ENCODE data around the gene SMIM38. TPM values are rescaled to one million over a fixed set of nuclear protein-coding genes. Genes with fewer than 3 reads are reported as not detected.

The SMIM38 gene
- total and polyA plus RNA-seq, 2 experiments from 2014 or later = 0.38 TPM; not detected in 1

GRCh38 chr11:69121621-69122325 lies 34.0 kb upstream of the SMIM38 start:
- Mint-ChIP-seq H3K27ac (no peak overlapping the region), H3K27me3 (ENCODE audit: insufficient read depth, low read depth, poor library complexity) (peaks cover 11% of the 10 kb centered on the region), H3K9me3 (peaks cover 12% of the 10 kb centered on the region; the same call in 2 of the 3 replicates), H3K36me3 (ENCODE audit: low read depth) (peaks cover 3% of the 10 kb centered on the region; the same call in 1 of the 3 replicates), H3K4me3 (no peak overlapping the region), H3K4me1 (peaks cover 18% of the 10 kb centered on the region)
- peak; percentile 2 for ATAC-seq
- no peak for TF ChIP-seq ZNF114 (CRISPR knock-in tag; IDR thresholded peaks at IDR 0.05)
- TF ChIP-seq EZH2phosphoT487 (IDR thresholded peaks at IDR 0.05; ENCODE audit: unreplicated experiment) = no peak
- Histone ChIP-seq H3K4me3 (no peak overlapping the region), H3K9me2 (ENCODE audit: insufficient read depth) (no peaks in the 10 kb centered on the region), H3K4me1 (ENCODE audit: insufficient read depth) (peaks cover 23% of the 10 kb centered on the region; the same call in 1 of the 2 replicates), H3K27me3 (ENCODE audit: insufficient read depth) (no peaks in the 10 kb centered on the region), H3F3A (replicated peaks; ENCODE audit: low read depth) (no peaks in the 10 kb centered on the region), H3K79me2 (replicated peaks; ENCODE audit: insufficient read depth) (no peaks in the 10 kb centered on the region), H3K36me3 (ENCODE audit: insufficient read depth) (no peaks in the 10 kb centered on the region), H4K20me1 (replicated peaks; ENCODE audit: insufficient read depth) (no peaks in the 10 kb centered on the region), H2AFZ (peak overlapping the region; percentile 52; the same call in 1 of the 2 replicates), H3K27ac (ENCODE audit: low read depth) (no peak overlapping the region), H3K4me2 (0 out of 2 replicates have a peak overlapping the region, but pooled peaks have one; percentile 38)
- DNase-seq (ENCODE audit: low spot score) = no peak

- Histone ChIP-seq H3K79me2 (replicated peaks; ENCODE audit: insufficient read depth) (no peaks in the 10 kb centered on the region), H3K36me3 (ENCODE audit: insufficient read depth) (no peaks in the 10 kb centered on the region), H2AFZ (peak overlapping the region; percentile 52; the same call in 1 of the 2 replicates), H3K27ac (ENCODE audit: low read depth) (no peak overlapping the region), H3F3A (replicated peaks; ENCODE audit: low read depth) (no peaks in the 10 kb centered on the region), H4K20me1 (replicated peaks; ENCODE audit: insufficient read depth) (no peaks in the 10 kb centered on the region), H3K4me2 (0 out of 2 replicates have a peak overlapping the region, but pooled peaks have one; percentile 38), H3K9me2 (ENCODE audit: insufficient read depth) (no peaks in the 10 kb centered on the region), H3K27me3 (ENCODE audit: insufficient read depth) (no peaks in the 10 kb centered on the region), H3K4me3 (no peak overlapping the region), H3K4me1 (ENCODE audit: insufficient read depth) (peaks cover 23% of the 10 kb centered on the region; the same call in 1 of the 2 replicates)
- peaks cover 3% of the 10 kb centered on the region; the same call in 1 of the 3 replicates for H3K36me3 Mint-ChIP-seq (ENCODE audit: low read depth)
- H3K27me3 Mint-ChIP-seq (ENCODE audit: insufficient read depth, low read depth, poor library complexity) = peaks cover 10% of the 10 kb centered on the region
- no peak overlapping the region for H3K27ac Mint-ChIP-seq
- peaks cover 18% of the 10 kb centered on the region for H3K4me1 Mint-ChIP-seq
- ATAC-seq (peak; percentile 5), DNase-seq (ENCODE audit: low spot score) (peak; percentile 27)
- H3K4me3 Mint-ChIP-seq = no peak overlapping the region
- peaks cover 13% of the 10 kb centered on the region; the same call in 2 of the 3 replicates for H3K9me3 Mint-ChIP-seq
- TF ChIP-seq NANOG (IDR thresholded peaks at IDR 0.05; ENCODE audit: borderline replicate concordance) (no peak), EZH2 (IDR thresholded peaks at IDR 0.05; ENCODE audit: low read depth, unreplicated experiment) (no peak), POLR2AphosphoS5 (IDR thresholded peaks at IDR 0.05; ENCODE audit: low read depth) (no peak), ZNF462 (CRISPR knock-in tag; IDR thresholded peaks at IDR 0.05) (no peak), ETS1 (IDR thresholded peaks at IDR 0.05) (no peak), JUNB (IDR thresholded peaks at IDR 0.05; ENCODE audit: unreplicated experiment) (no peak), STAT1 (IDR thresholded peaks at IDR 0.05; ENCODE audit: unreplicated experiment) (no peak), CTCF (conservative IDR thresholded peaks at IDR 0.05; ENCODE audit: low read depth in 2 of 2) (no peak), ZNF114 (CRISPR knock-in tag; IDR thresholded peaks at IDR 0.05) (no peak)
Observed at GRCh38 chr11:69122326-69122629, 33.5 kb upstream of the SMIM38 start.

Data from GM23338 (cell line).